K562 (cell line): Measurements from ENCODE around the gene POLN. TPM values are rescaled to one million over a fixed set of nuclear protein-coding genes. Genes with fewer than 3 reads are reported as not detected.

Experiments
- ATAC-seq: fragments of 200-7000 bp; cut with Tn5 transposase; 3 replicates; pipeline ENCODE4 v1.9.1; 2020; ENCODE audit warnings: moderate library complexity
- BruUV-seq: library from RNA; stranded (reverse); fragments of 400-500 nt; replicated peaks from 2 replicates; lab custom pipeline; 2021; lab: Mats Ljungman, UMichigan
- CTCF ChIA-PET: fragments of 300-600 bp; formaldehyde crosslinking; extraction: SDS; loops from one replicate; lab custom pipeline; 2021; ENCODE audit warnings: low intra/inter-chr PET ratio; lab: Yijun Ruan, JAX
- POLR2A ChIA-PET: fragments of 300-600, 350-650 bp; sonication (Branson Sonifier 250); formaldehyde crosslinking; extraction: SDS; loops from one replicate; lab custom pipeline; 2021; ENCODE audit warnings: antibody characterized with exemption, inconsistent platforms; lab: Yijun Ruan, JAX
- DNase-seq, 4 experiments: peaks; one replicate each; pipeline versions ENCODE4 v3.0.0 to v3.0.0-alpha.2; 2011 to 2018; ENCODE audit warnings: low spot score in 3 of 4, mixed read lengths in 3 of 4; ENCODE audit errors: extremely low read depth in 1 of 4
- FAIRE-seq: peaks from 2 replicates; lab custom pipeline; 2011; peaks lifted over from hg19 to GRCh38; lab: Jason Lieb, UNC
- H2AFZ ChIP-seq: 2 replicates; pipeline ENCODE4 v1.6.0; 2011; ENCODE audit warnings: low read depth, low read length, control low read depth, inconsistent platforms
- H3K27ac ChIP-seq: fragments of 200-600 bp; 3 replicates; pipeline ENCODE4 v1.8.0; 2011; ENCODE audit warnings: low read depth, mild to moderate bottlenecking, control low read depth, inconsistent platforms, low read length, moderate library complexity, mixed read lengths; ENCODE audit errors: extremely low read depth
- H3K27me3 ChIP-seq, 2 experiments: fragments of 300-600 bp in 1 of 2; 2 replicates in 1 of 2; 3 replicates in 1 of 2; pipeline versions ENCODE4 v1.6.0 to v1.8.0; 2011; ENCODE audit warnings: inconsistent platforms in 2 of 2, low read length in 2 of 2, mild to moderate bottlenecking in 1 of 2, mixed read lengths in 1 of 2, moderate library complexity in 1 of 2; ENCODE audit not compliant: control insufficient read depth in 2 of 2, insufficient read depth in 2 of 2
- H3K36me3 ChIP-seq: fragments of 300-600 bp; 3 replicates; pipeline ENCODE4 v1.8.0; 2011; ENCODE audit warnings: mild to moderate bottlenecking, low read length, inconsistent platforms; ENCODE audit not compliant: control insufficient read depth, insufficient read depth
- H3K4me1 ChIP-seq, 2 experiments: fragments of 200-600 bp in 1 of 2; replicated peaks in 1 of 2; 2 replicates in 1 of 2; 3 replicates in 1 of 2; pipeline versions ENCODE4 v1.5.1 to v1.8.0; 2011; ENCODE audit warnings: inconsistent platforms in 2 of 2, low read length in 2 of 2, mild to moderate bottlenecking in 1 of 2, mixed read lengths in 1 of 2, moderate library complexity in 1 of 2; ENCODE audit not compliant: control insufficient read depth in 2 of 2, insufficient read depth in 2 of 2
- H3K4me2 ChIP-seq: 2 replicates; pipeline ENCODE4 v1.6.1; 2011; ENCODE audit warnings: low read length, control low read depth, inconsistent platforms, mixed read lengths; ENCODE audit not compliant: insufficient read depth
- H3K4me3 ChIP-seq: fragments of 200-600 bp; sonication (generic), shearing (Covaris generic); 2 replicates; pipeline ENCODE4 v1.5.1; 2016; ENCODE audit warnings: control low read depth, inconsistent platforms
- H3K79me2 ChIP-seq: fragments of 200-600 bp; 3 replicates; pipeline ENCODE4 v1.8.0; 2011; ENCODE audit warnings: low read length, inconsistent platforms; ENCODE audit not compliant: control insufficient read depth, insufficient read depth
- H3K9ac ChIP-seq, 2 experiments: 2 replicates each; pipeline versions ENCODE4 v1.6.0 to v1.6.1; 2011; ENCODE audit warnings: low read depth in 2 of 2, low read length in 2 of 2, control low read depth in 1 of 2, inconsistent platforms in 1 of 2, mild to moderate bottlenecking in 1 of 2, mixed read lengths in 1 of 2; ENCODE audit not compliant: insufficient read depth in 1 of 2
- H3K9me1 ChIP-seq: one replicate; pipeline ENCODE4 v1.6.0; 2011; ENCODE audit warnings: inconsistent platforms, mild to moderate bottlenecking, low read length, moderate library complexity; ENCODE audit not compliant: control insufficient read depth, insufficient read depth
- H3K9me3 ChIP-seq: replicated peaks from 2 replicates; pipeline ENCODE4 v1.5.1; 2011; ENCODE audit warnings: low read depth, low read length, inconsistent platforms; ENCODE audit not compliant: control insufficient read depth, insufficient read depth
- H4K20me1 ChIP-seq: replicated peaks from 2 replicates; pipeline ENCODE4 v1.6.1; 2011; ENCODE audit warnings: low read length, inconsistent platforms, mixed read lengths; ENCODE audit not compliant: control insufficient read depth, insufficient read depth
- BHLHE40 ChIP-seq: IDR thresholded peaks from 2 replicates; pipeline ENCODE4 v1.6.1; 2011; ENCODE audit warnings: low read length, improper control_type of control experiment
- DEAF1 ChIP-seq: fragments of 450-650 bp; formaldehyde crosslinking; IDR thresholded peaks from 2 replicates; pipeline ENCODE4 v1.4.0; 2020; ENCODE audit warnings: mild to moderate bottlenecking, moderate library complexity
- FOXJ3 ChIP-seq: sonication (generic); formaldehyde crosslinking; IDR thresholded peaks from 2 replicates; pipeline ENCODE4 v1.4.0; 2020; ENCODE audit warnings: mild to moderate bottlenecking, missing genetic modification reagents
- HDAC3 ChIP-seq: fragments of 450-650 bp; IDR thresholded peaks from 2 replicates; pipeline ENCODE4 v1.6.1; 2018; ENCODE audit warnings: borderline replicate concordance, mild to moderate bottlenecking, moderate library complexity; ENCODE audit not compliant: partially characterized antibody
- NRF1 ChIP-seq, 2 experiments: fragments of 450-650 bp; IDR thresholded peaks in 1 of 2; conservative IDR thresholded peaks in 1 of 2; 2 replicates each; pipeline ENCODE4 v1.6.1; 2014; ENCODE audit warnings: mild to moderate bottlenecking in 2 of 2
- RBM17 ChIP-seq: fragments of 200-400 bp; formaldehyde crosslinking; IDR thresholded peaks from 2 replicates; pipeline ENCODE4 v1.6.1; 2017; ENCODE audit warnings: low read depth, mild to moderate bottlenecking, low read length, borderline replicate concordance
- SREBF1 ChIP-seq: fragments of 150-350 bp; IDR thresholded peaks from 2 replicates; pipeline ENCODE4 v1.6.1; 2014; ENCODE audit warnings: antibody characterized with exemption, low read depth, low read length, borderline replicate concordance
- SUPT5H ChIP-seq: fragments of 450-650 bp; IDR thresholded peaks from 2 replicates; pipeline ENCODE4 v1.6.1; 2016
- YBX1 ChIP-seq: fragments of 450-650 bp; IDR thresholded peaks from 2 replicates; pipeline ENCODE4 v1.7.1; 2016; ENCODE audit warnings: mild to moderate bottlenecking
- ZNF212 ChIP-seq: fragments of 450-650 bp; formaldehyde crosslinking; IDR thresholded peaks from 2 replicates; pipeline ENCODE4 v1.4.0; 2020; ENCODE audit warnings: mild to moderate bottlenecking
- ZNF282 ChIP-seq: sonication (generic); formaldehyde crosslinking; IDR thresholded peaks from 2 replicates; pipeline ENCODE4 v1.8.1; 2023; ENCODE audit warnings: missing genetic modification reagents
- ZNF3 ChIP-seq: fragments of 250-450 bp; sonication (Bioruptor Pico); IDR thresholded peaks from 2 replicates; pipeline ENCODE4 v1.5.0; 2021; ENCODE audit warnings: mild to moderate bottlenecking, moderate library complexity
- WGBS: fragments of 100-300 bp; shearing (Covaris generic); methylation state at CpG from one replicate; pipeline ENCODE4 v1.1.6; 2016; ENCODE audit warnings: low coverage, mixed read lengths; ENCODE audit not compliant: insufficient coverage; ENCODE audit errors: missing lambda C conversion rate; 5-methylcytosine and 5-hydroxymethylcytosine counted together
- in situ Hi-C: fragments of 300-500 bp; cut with MboI; formaldehyde crosslinking; loops from 4 replicates; pipeline ENCODE4 v1.15.0; 2018; ENCODE audit warnings: inconsistent platforms, mixed read lengths
- intact Hi-C: fragments of 100-400 bp; cut with micrococcal nuclease; formaldehyde crosslinking; loops from 2 replicates; pipeline ENCODE4 v1.14.2; 2022
- polyA plus RNA-seq, 8 experiments: library from polyadenylated mRNA; depleted of rRNA in 4 of 8; stranded (reverse) in 5 of 8; unstranded in 3 of 8; fragments of >200 nt; fragmentation: Nextera tagmentation in 2 of 8; fragmentation: Illumina TruSeq in 1 of 8; extraction: Ambion mirVana in 2 of 8; extraction: Trizol in 1 of 8; gene quantifications; 2 replicates each; pipeline versions ENCODE4 v1.2.1 to v1.2.3, GENCODE V29; 2011 to 2014; ENCODE audit warnings: inconsistent platforms in 1 of 8, missing spikeins in 1 of 8
- total RNA-seq, 7 experiments: library from RNA; depleted of rRNA in 6 of 7; stranded (reverse); fragments of >200 nt in 6 of 7; fragmentation: Illumina TruSeq in 2 of 7; extraction: Trizol in 2 of 7; gene quantifications; 2 replicates each; pipeline versions ENCODE4 v1.2.1 to v1.2.3, GENCODE V29; 2011 to 2021; ENCODE audit warnings: low replicate concordance in 1 of 7

The POLN gene
- total and polyA plus RNA-seq, 9 of the 15 experiments (the other 6 are each of a cell fraction or from before 2014, with no cell fraction given) = 0.08 to 0.91 (median 0.32) TPM

- Histone ChIP-seq H3K79me2 (no peaks in the 10 kb centered on the region), H3K27ac (no peak overlapping the region), H3K4me1 (peaks cover 3 to 75% of the 10 kb centered on the region in 2 experiments; a peak in 3 of 5 replicates), H3K9ac (no peak overlapping the region; a peak in 1 of 4 replicates), H2AFZ (peak overlapping the region; percentile 70; the same call in 1 of the 2 replicates), H3K9me1 (no peaks in the 10 kb centered on the region), H3K9me3 (no peaks in the 10 kb centered on the region), H4K20me1 (no peaks in the 10 kb centered on the region), H3K4me3 (no peak overlapping the region), H3K36me3 (no peaks in the 10 kb centered on the region), H3K4me2 (peak overlapping the region; percentile 29; the same call in 1 of the 2 replicates), H3K27me3 (peaks cover 0 to 5% of the 10 kb centered on the region in 2 experiments; a peak in 3 of 5 replicates)
- intact Hi-C loops (no loop called here), in situ Hi-C loops (no loop called here)
- no TSS peak for BruUV-seq
- DNase-seq (no peak), ATAC-seq (peak; percentile 57), FAIRE-seq (no peak)
- ChIA-PET POLR2A (interaction anchor here (0.7 to 1.2 kb wide), 3 partner anchors 12 to 93 kb away, joined by 3 read pairs; partner anchors contain the start of gene NAT8L), CTCF (no interaction called here)
- 31% methylated on average over 25 of the region's 28 CpGs for WGBS
- no peak for TF ChIP-seq NRF1 (conservative IDR thresholded peaks at IDR 0.05 in 1 of 2, IDR thresholded peaks at IDR 0.05 in 1 of 2)
- no peak for TF ChIP-seq FOXJ3
- no peak for TF ChIP-seq YBX1
- TF ChIP-seq RBM17 = no peak
- TF ChIP-seq HDAC3 = no peak
- TF ChIP-seq DEAF1 (CRISPR knock-in tag) = no peak
- TF ChIP-seq BHLHE40 = no peak
- TF ChIP-seq ZNF212 (CRISPR knock-in tag) = no peak
- TF ChIP-seq SREBF1 = no peak
- TF ChIP-seq ZNF282 (CRISPR knock-in tag) = no peak
- no peak for TF ChIP-seq ZNF3 (CRISPR knock-in tag)
- no peak for TF ChIP-seq SUPT5H
These were observed 169.7 kb downstream of the POLN start for GRCh38 chr4:2071912-2072867.
